ENCODE data around the gene RAI1. TPM values are rescaled to one million over a fixed set of nuclear protein-coding genes. Genes with fewer than 3 reads are reported as not detected.
"Not testable (repeated sequence)": the region's sequence is repeated elsewhere in the genome, so short reads cannot be mapped to it uniquely, and the experiment has no call there.

The RAI1 gene
- polyA plus RNA-seq, 2 of the 4 experiments (the other 2 are of a cell fraction) = 3.5 to 23.8 TPM

- ATAC-seq (no peak), DNase-seq (ENCODE audit: low read depth in 1 of 2, low spot score in 1 of 2) (no peak), FAIRE-seq (no peak)
- Histone ChIP-seq H3K4me2 (no peak overlapping the region), H3K4me1 (peaks cover 10% of the 10 kb centered on the region), H3K27ac (no peak overlapping the region), H3K4me3 (no peak overlapping the region), H3K9me3 (no peaks in the 10 kb centered on the region)
- WGBS (ENCODE audit: missing lambda C conversion rate) = 50% methylated on average over 2 of the region's 2 CpGs
- TF ChIP-seq ZSCAN20 (CRISPR knock-in tag; IDR thresholded peaks at IDR 0.05) = no peak
- peak; percentile 99 for TF ChIP-seq ZFP36 (IDR thresholded peaks at IDR 0.05; ENCODE audit: borderline replicate concordance, partially characterized antibody)
- TF ChIP-seq ELK1 (IDR thresholded peaks at IDR 0.05; ENCODE audit: low read depth, low read length) = no peak
- 0 out of 3 replicates have a peak, but pooled peaks have one; percentile 6 for TF ChIP-seq CTCF (IDR thresholded peaks at IDR 0.05)
- no peak for TF ChIP-seq MAZ (IDR thresholded peaks at IDR 0.05; ENCODE audit: borderline replicate concordance, low read depth, low read length)
- peak; percentile 91 for TF ChIP-seq KDM1A (IDR thresholded peaks at IDR 0.05; ENCODE audit: low read depth)
- no peak for TF ChIP-seq ZNF302 (CRISPR knock-in tag; IDR thresholded peaks at IDR 0.05)
- TF ChIP-seq HDAC2 (IDR thresholded peaks at IDR 0.05) = 0 out of 2 replicates have a peak, but pooled peaks have one; percentile 53
- CTCF ChIA-PET = interaction anchor here (1.0 to 8.9 kb wide), 7 partner anchors 12 to 356 kb away, joined by 4 to 112 read pairs (median 40); no protein-coding TSS in a partner anchor
- POLR2A ChIA-PET = interaction anchor here (0.7 kb wide), 1 partner anchor 106 kb away, joined by 3 read pairs; no protein-coding TSS in a partner anchor
Observed at GRCh38 chr17:17677299-17678040, 3.8 kb upstream of the RAI1 start.

GRCh38 chr17:17678063-17678699 lies 3.1 kb upstream of the RAI1 start:
- DNase-seq (ENCODE audit: low read depth in 1 of 2, low spot score in 1 of 2); FAIRE-seq; POLR2A ChIA-PET; H3K9me3 ChIP-seq; H3K27ac ChIP-seq; ATAC-seq; H3K4me2 ChIP-seq; H3K4me3 ChIP-seq: not testable (repeated sequence)
- CTCF ChIA-PET = interaction anchor here (1.0 to 8.9 kb wide), 11 partner anchors 13 to 355 kb away, joined by 4 to 112 read pairs (median 28); no protein-coding TSS in a partner anchor
- H3K4me1 ChIP-seq = peaks cover 10% of the 10 kb centered on the region
- TF ChIP-seq ZC3H11A (IDR thresholded peaks at IDR 0.05) = peak; percentile 98
- WGBS (ENCODE audit: missing lambda C conversion rate) = 87% methylated on average over 5 of the region's 5 CpGs

GRCh38 chr17:17679243-17679642 lies 2.0 kb upstream of the RAI1 start:
- TF ChIP-seq HOXB13 (CRISPR knock-in tag; IDR thresholded peaks at IDR 0.05; ENCODE audit: low read depth) = no peak
- TF ChIP-seq FOSB (CRISPR knock-in tag; IDR thresholded peaks at IDR 0.05) = no peak
- ATAC-seq (no peak), FAIRE-seq (no peak), DNase-seq (ENCODE audit: low read depth in 1 of 2, low spot score in 1 of 2) (no peak)
- no peaks in the 10 kb centered on the region for H3K9me3 ChIP-seq
- no peak overlapping the region for H3K4me3 ChIP-seq
- peaks cover 20% of the 10 kb centered on the region for H3K4me1 ChIP-seq
- ChIA-PET CTCF (interaction anchor here (1.0 to 8.9 kb wide), 24 partner anchors 8 to 354 kb away, joined by 3 to 112 read pairs (median 12); no protein-coding TSS in a partner anchor), POLR2A (no interaction called here)
- no peak overlapping the region for H3K27ac ChIP-seq
- H3K4me2 ChIP-seq = no peak overlapping the region
- 85% methylated on average over 6 of the region's 6 CpGs for WGBS (ENCODE audit: missing lambda C conversion rate)

GRCh38 chr17:17679748-17680147 lies 1.5 kb upstream of the RAI1 start:
- WGBS (ENCODE audit: missing lambda C conversion rate) = 80% methylated on average over 6 of the region's 6 CpGs
- no peak for ATAC-seq
- Histone ChIP-seq H3K27ac (no peak overlapping the region), H3K9me3 (no peaks in the 10 kb centered on the region), H3K4me3 (no peak overlapping the region), H3K4me2 (no peak overlapping the region), H3K4me1 (peaks cover 25% of the 10 kb centered on the region)
- FAIRE-seq = no peak
- CTCF ChIA-PET = interaction anchor here (0.7 to 8.9 kb wide), 45 partner anchors 9 to 324 kb away, joined by 3 to 112 read pairs (median 6); partner anchors contain the start of gene RASD1
- POLR2A ChIA-PET = no interaction called here
- TF ChIP-seq TFCP2L1 (CRISPR knock-in tag; IDR thresholded peaks at IDR 0.05) (no peak), BHLHE40 (IDR thresholded peaks at IDR 0.05; ENCODE audit: low read depth, low read length) (no peak), RARB (CRISPR knock-in tag; IDR thresholded peaks at IDR 0.05) (no peak)
- DNase-seq (ENCODE audit: low read depth in 1 of 2, low spot score in 1 of 2) = no peak

All from A549 (cell line).